H1 (cell line): ENCODE results near the gene SKA3. TPM values are rescaled to one million over a fixed set of nuclear protein-coding genes. Genes with fewer than 3 reads are reported as not detected.

Experiments
- ASH2L ChIP-seq: fragments of 200-600, 300-600 bp; sonication (generic); IDR thresholded peaks from one replicate; pipeline ENCODE4 v1.7.1; 2017; ENCODE audit warnings: low read length
- CBX5 ChIP-seq: fragments of 300-800, 300-1000 bp; sonication (generic); IDR thresholded peaks from 2 replicates; pipeline ENCODE4 v1.7.1; 2016; ENCODE audit warnings: antibody characterized with exemption, low read length, low read depth
- GTF2F1 ChIP-seq: IDR thresholded peaks from 2 replicates; pipeline ENCODE4 v1.6.1; 2012; ENCODE audit warnings: low read depth, low read length, improper control_type of control experiment, borderline replicate concordance
- HDAC2 ChIP-seq, 2 experiments: fragments of 300-600 bp in 1 of 2; sonication (generic) in 1 of 2; IDR thresholded peaks; 2 replicates each; pipeline ENCODE4 v1.6.1; 2011 to 2012; ENCODE audit warnings: low read depth in 2 of 2, low read length in 2 of 2, mild to moderate bottlenecking in 2 of 2, moderate library complexity in 2 of 2, borderline replicate concordance in 1 of 2, inconsistent platforms in 1 of 2
- HDAC6 ChIP-seq: IDR thresholded peaks from one replicate; pipeline ENCODE4 v1.7.1; 2012; ENCODE audit warnings: low read depth, mild to moderate bottlenecking, inconsistent platforms, low read length, moderate library complexity
- KDM4A ChIP-seq: IDR thresholded peaks from one replicate; pipeline ENCODE4 v1.7.1; 2012; ENCODE audit warnings: low read depth, mild to moderate bottlenecking, moderate library complexity, low read length, inconsistent platforms; ENCODE audit not compliant: severe bottlenecking
- POLR2A ChIP-seq, 2 experiments: IDR thresholded peaks; 1 replicate in 1 of 2; 2 replicates in 1 of 2; pipeline ENCODE4 v1.6.1; 2011; ENCODE audit warnings: low read depth in 2 of 2, low read length in 2 of 2, mild to moderate bottlenecking in 2 of 2; ENCODE audit errors: control extremely low read depth in 1 of 2
- POLR2AphosphoS5 ChIP-seq: IDR thresholded peaks from 2 replicates; pipeline ENCODE4 v1.6.1; 2011; ENCODE audit warnings: low read depth, low read length
- RBBP5 ChIP-seq: IDR thresholded peaks from 2 replicates; pipeline ENCODE4 v1.7.1; 2012; ENCODE audit warnings: low read depth, mild to moderate bottlenecking, inconsistent platforms, low read length, moderate library complexity, borderline replicate concordance
- RFX5 ChIP-seq: IDR thresholded peaks from 2 replicates; pipeline ENCODE4 v1.6.1; 2011; ENCODE audit warnings: low read depth, low read length, improper control_type of control experiment, borderline replicate concordance
- SIN3A ChIP-seq, 2 experiments: IDR thresholded peaks in 1 of 2; conservative IDR thresholded peaks in 1 of 2; 2 replicates each; pipeline ENCODE4 v1.6.1; 2011 to 2012; ENCODE audit warnings: low read length in 2 of 2, improper control_type of control experiment in 1 of 2, low read depth in 1 of 2, mild to moderate bottlenecking in 1 of 2
- TAF1 ChIP-seq: IDR thresholded peaks from 2 replicates; pipeline ENCODE4 v1.6.1; 2011; ENCODE audit warnings: mild to moderate bottlenecking, low read depth, low read length
- TBP ChIP-seq: IDR thresholded peaks from 2 replicates; pipeline ENCODE4 v1.6.1; 2011; ENCODE audit warnings: low read depth, low read length, improper control_type of control experiment
- TEAD4 ChIP-seq: IDR thresholded peaks from 2 replicates; pipeline ENCODE4 v1.6.1; 2012; ENCODE audit warnings: low read depth, low read length, inconsistent platforms, mixed read lengths
- YY1 ChIP-seq: IDR thresholded peaks from 2 replicates; pipeline ENCODE4 v1.6.1; 2011; ENCODE audit warnings: low read depth, mild to moderate bottlenecking, low read length
- polyA plus RNA-seq, 7 experiments: library from polyadenylated mRNA; depleted of rRNA in 3 of 7; stranded (reverse) in 5 of 7; unstranded in 2 of 7; fragments of >200 nt in 5 of 7; fragments of 200-250 nt in 2 of 7; gene quantifications; 1 replicate in 5 of 7; 2 replicates in 1 of 7; 4 replicates in 1 of 7; pipeline versions ENCODE4 v1.2.1 to v1.2.3, GENCODE V29; 2011 to 2013; ENCODE audit warnings: missing spikeins in 2 of 7, mixed read lengths in 2 of 7
- total RNA-seq: library from RNA; stranded (reverse); fragmentation: NEBNext Ultra II Directional; extraction: Animal tissue kit (Norgen Biotek cat#: 25700); gene quantifications from 2 replicates; pipeline ENCODE4 v1.2.1, GENCODE V29; 2021
- TF ChIP-seq, protein P1 (sequence below): IDR thresholded peaks from 2 replicates; pipeline ENCODE4 v1.6.1; 2012; ENCODE audit warnings: inconsistent platforms
- TF ChIP-seq, protein P2 (sequence below): IDR thresholded peaks from 2 replicates; pipeline ENCODE4 v1.6.1; 2012; ENCODE audit warnings: low read length, inconsistent platforms
- TF ChIP-seq, protein P3 (sequence below): IDR thresholded peaks from 2 replicates; pipeline ENCODE4 v1.6.1; 2012; ENCODE audit warnings: inconsistent platforms

SKA3 gene
- total and polyA plus RNA-seq, 2 of the 8 experiments (the other 6 are each of a cell fraction or from before 2014, with no cell fraction given) = 32.3 to 63.7 TPM

DNA sequence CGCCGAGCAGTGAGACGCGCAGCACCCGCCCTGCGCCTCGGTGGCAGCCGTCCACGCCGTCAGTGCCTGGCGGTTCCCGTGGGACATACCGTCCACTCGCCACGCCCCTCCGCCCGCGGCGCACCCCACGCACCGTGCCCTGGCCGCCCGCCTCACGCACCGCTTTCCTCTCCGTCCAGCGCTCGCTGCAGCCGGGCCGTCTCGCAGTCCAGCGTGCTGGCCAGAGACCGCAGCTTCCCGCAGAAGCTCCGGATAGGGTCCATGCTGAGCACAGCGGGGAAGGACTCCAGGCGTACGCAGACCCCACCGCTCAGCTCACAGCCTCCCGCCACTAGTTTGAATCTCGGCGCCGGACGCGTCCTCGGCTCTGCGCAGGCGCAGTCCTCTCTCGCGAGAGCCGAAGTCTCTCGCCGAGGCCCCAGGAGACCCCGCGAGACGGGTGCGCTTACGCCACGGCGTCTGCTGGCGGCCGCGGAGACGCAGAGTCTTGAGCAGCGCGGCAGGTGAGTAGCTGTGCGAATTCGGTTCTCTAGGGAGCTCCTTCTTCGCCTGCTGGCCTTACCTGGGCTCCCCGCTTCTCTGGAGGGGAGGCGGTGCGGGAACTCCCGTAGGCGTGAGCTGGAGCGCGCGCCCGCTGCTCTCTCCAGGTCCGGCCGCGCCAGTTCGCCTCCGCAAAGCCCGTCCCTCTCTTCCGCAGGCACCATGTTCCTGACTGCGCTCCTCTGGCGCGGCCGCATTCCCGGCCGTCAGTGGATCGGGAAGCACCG, at the start of gene SKA3, which contains the start of gene MRPL57 (continued):
- TF ChIP-seq GTF2F1 (peak; percentile 92), RBBP5 (peak; percentile 77), TAF1 (peak; percentile 98), RFX5 (no peak), ASH2L (peak; percentile 85), POLR2A (IDR thresholded peaks at IDR 0.05; ENCODE audit: control extremely low read depth in 1 of 2, low read depth in 2 of 2, low read length in 2 of 2) (peak; percentile 99 to 100), CBX5 (no peak), SIN3A (conservative IDR thresholded peaks at IDR 0.05 in 1 of 2, IDR thresholded peaks at IDR 0.05 in 1 of 2; ENCODE audit: low read depth in 1 of 2, low read length in 2 of 2) (peak; percentile 1 to 85; a peak in 3 of 4 replicates), KDM4A (peak; percentile 100), TEAD4 (peak; percentile 50; the same call in 1 of the 2 replicates), HDAC2 (IDR thresholded peaks at IDR 0.05; ENCODE audit: borderline replicate concordance in 1 of 2, low read depth in 2 of 2, low read length in 2 of 2) (peak in 1 of 2 experiments; percentile 70; a peak in 2 of 4 replicates), YY1 (0 out of 2 replicates have a peak, but pooled peaks have one; percentile 43), TBP (peak; percentile 95), HDAC6 (no peak), POLR2AphosphoS5 (peak; percentile 99)
- TF ChIP-seq, protein P1, sequence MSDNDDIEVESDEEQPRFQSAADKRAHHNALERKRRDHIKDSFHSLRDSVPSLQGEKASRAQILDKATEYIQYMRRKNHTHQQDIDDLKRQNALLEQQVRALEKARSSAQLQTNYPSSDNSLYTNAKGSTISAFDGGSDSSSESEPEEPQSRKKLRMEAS = peak; percentile 84; the same call in 1 of the 2 replicates
- TF ChIP-seq, protein P2, sequence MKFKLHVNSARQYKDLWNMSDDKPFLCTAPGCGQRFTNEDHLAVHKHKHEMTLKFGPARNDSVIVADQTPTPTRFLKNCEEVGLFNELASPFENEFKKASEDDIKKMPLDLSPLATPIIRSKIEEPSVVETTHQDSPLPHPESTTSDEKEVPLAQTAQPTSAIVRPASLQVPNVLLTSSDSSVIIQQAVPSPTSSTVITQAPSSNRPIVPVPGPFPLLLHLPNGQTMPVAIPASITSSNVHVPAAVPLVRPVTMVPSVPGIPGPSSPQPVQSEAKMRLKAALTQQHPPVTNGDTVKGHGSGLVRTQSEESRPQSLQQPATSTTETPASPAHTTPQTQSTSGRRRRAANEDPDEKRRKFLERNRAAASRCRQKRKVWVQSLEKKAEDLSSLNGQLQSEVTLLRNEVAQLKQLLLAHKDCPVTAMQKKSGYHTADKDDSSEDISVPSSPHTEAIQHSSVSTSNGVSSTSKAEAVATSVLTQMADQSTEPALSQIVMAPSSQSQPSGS = peak; percentile 90
- TF ChIP-seq, protein P3, sequence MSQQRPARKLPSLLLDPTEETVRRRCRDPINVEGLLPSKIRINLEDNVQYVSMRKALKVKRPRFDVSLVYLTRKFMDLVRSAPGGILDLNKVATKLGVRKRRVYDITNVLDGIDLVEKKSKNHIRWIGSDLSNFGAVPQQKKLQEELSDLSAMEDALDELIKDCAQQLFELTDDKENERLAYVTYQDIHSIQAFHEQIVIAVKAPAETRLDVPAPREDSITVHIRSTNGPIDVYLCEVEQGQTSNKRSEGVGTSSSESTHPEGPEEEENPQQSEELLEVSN = no peak; the same call in 1 of the 2 replicates
